Thyroid gland (tissue), 4 donors: ENCODE data around the gene ATP2A3. TPM values are rescaled to one million over a fixed set of nuclear protein-coding genes. Genes with fewer than 3 reads are reported as not detected.

Source experiments
- DNase-seq, 2 donors: peaks; one replicate each; pipeline ENCODE4 v3.0.0-alpha.2; 2019
- H3K27ac ChIP-seq, 3 donors: fragments of 200-600 bp; sonication (generic); 1 replicate in 2 of 3; 2 replicates in 1 of 3; pipeline ENCODE4 v1.5.1; 2016 to 2019; ENCODE audit warnings: mild to moderate bottlenecking in 1 of 3, moderate library complexity in 1 of 3
- H3K27me3 ChIP-seq: fragments of 200-600 bp; sonication (generic); one replicate; pipeline ENCODE4 v1.5.1; 2019
- H3K36me3 ChIP-seq, 2 donors: fragments of 200-600 bp; sonication (generic); one replicate each; pipeline ENCODE4 v1.5.1; 2016 to 2019
- H3K4me1 ChIP-seq, 2 donors: fragments of 200-600 bp; sonication (generic); one replicate each; pipeline ENCODE4 v1.5.1; 2017 to 2019
- H3K4me3 ChIP-seq, 3 donors: fragments of 200-600 bp; sonication (generic); replicated peaks in 1 of 3; 1 replicate in 2 of 3; 2 replicates in 1 of 3; pipeline ENCODE4 v1.5.1; 2016; ENCODE audit warnings: mild to moderate bottlenecking in 1 of 3
- H3K9me3 ChIP-seq: fragments of 200-600 bp; sonication (generic); one replicate; pipeline ENCODE4 v1.5.1; 2017
- CTCF ChIP-seq, 6 experiments: fragments of 200-600 bp in 3 of 6; fragments of 450-650 bp in 3 of 6; sonication (generic) in 3 of 6; IDR thresholded peaks; one replicate each; pipeline ENCODE4 v1.5.1; 2016 to 2019; ENCODE audit warnings: antibody characterized with exemption in 6 of 6, mild to moderate bottlenecking in 2 of 6, inconsistent platforms in 1 of 6, moderate library complexity in 1 of 6
- POLR2A ChIP-seq, 2 donors: fragments of 450-650 bp; IDR thresholded peaks; one replicate each; pipeline ENCODE4 v1.6.1; 2017; ENCODE audit warnings: antibody characterized with exemption in 2 of 2, mild to moderate bottlenecking in 2 of 2, moderate library complexity in 1 of 2
- WGBS, 2 donors: methylation state at CpG; one replicate each; pipeline ENCODE4 v1.1.5; 2017; 5-methylcytosine and 5-hydroxymethylcytosine counted together
- intact Hi-C: fragments of 100-400 bp; cut with DNase I; formaldehyde crosslinking; loops from one replicate; pipeline ENCODE4 v1.15.1; 2023
- total RNA-seq, 4 donors: library from RNA; depleted of rRNA; stranded (reverse); fragments of >200 nt; gene quantifications; one replicate each; pipeline ENCODE4 v1.2.3, GENCODE V29; 2016

The ATP2A3 gene
- total RNA-seq, 4 donors from 2014 or later, result 6.9 to 18.6 (median 9.1) TPM

GRCh38 chr17:3925684-3926485, 38.4 kb downstream of the ATP2A3 start:
- Histone ChIP-seq H3K36me3 (no peaks in the 10 kb centered on the region), H3K27me3 (no peaks in the 10 kb centered on the region), H3K9me3 (no peaks in the 10 kb centered on the region), H3K27ac (no peak overlapping the region), H3K4me1 (peaks cover 0 to 11% of the 10 kb centered on the region in 2 donors), H3K4me3 (no peak overlapping the region)
- no peak for TF ChIP-seq POLR2A (IDR thresholded peaks at IDR 0.05)
- TF ChIP-seq CTCF (IDR thresholded peaks at IDR 0.05), result no peak
- WGBS, 2 donors, result 94 to 98% methylated on average over 10 to 12 of the region's 17 CpGs
- intact Hi-C loops, result no loop called here
- no peak for DNase-seq

DNA sequence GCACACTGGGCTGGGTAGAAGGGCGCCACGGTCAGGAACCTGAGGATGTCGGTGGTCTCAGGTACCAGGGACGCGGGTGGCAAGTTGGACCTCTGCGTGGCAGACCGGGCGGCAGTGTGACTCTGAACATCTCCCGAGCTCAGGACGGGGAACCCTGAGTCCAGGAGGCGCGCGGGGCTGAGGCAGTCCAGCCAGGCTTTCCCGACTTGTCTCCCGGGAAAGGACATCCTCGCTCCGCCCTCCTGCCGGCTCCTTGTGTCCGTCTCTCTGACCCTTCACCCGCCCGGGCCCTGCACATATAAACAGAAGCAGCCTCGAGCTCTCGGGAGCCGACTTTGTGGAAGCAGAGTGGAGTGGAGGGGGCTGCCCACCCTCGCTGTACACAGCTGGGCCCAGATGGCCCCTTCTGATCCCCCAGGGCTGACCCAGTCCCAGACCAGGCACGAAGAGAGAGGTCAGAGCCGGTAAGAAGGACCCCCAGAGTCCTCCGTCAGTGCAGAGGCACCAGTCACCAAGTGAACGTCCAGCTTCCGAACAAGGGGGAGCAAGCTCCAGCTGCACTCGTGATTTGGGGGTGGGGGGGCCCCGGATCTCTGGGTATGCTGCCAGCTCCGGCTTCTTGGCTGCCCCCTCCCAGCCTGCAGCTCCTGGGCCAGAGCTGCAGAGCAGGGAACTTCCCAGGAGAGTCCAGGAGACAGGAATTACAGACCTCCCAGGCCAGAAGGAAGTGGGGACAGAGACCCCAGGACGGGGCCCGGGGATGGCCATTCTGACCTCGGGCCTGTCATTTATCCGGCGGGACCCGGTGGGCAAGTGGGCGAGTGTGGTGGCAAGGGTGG, 39.5 kb downstream of the ATP2A3 start:
- H3K36me3 ChIP-seq, result no peaks in the 10 kb centered on the region
- H3K27me3 ChIP-seq, result no peaks in the 10 kb centered on the region
- WGBS, 2 donors, result 90 to 92% methylated on average over 15 to 19 of the region's 40 CpGs
- no peak for DNase-seq
- intact Hi-C loops, result no loop called here
- H3K27ac ChIP-seq, result no peak overlapping the region
- TF ChIP-seq CTCF (IDR thresholded peaks at IDR 0.05) (no peak), POLR2A (IDR thresholded peaks at IDR 0.05) (no peak)
- peaks cover 0 to 11% of the 10 kb centered on the region in 2 donors for H3K4me1 ChIP-seq
- H3K9me3 ChIP-seq, result no peaks in the 10 kb centered on the region
- no peak overlapping the region for H3K4me3 ChIP-seq

DNA sequence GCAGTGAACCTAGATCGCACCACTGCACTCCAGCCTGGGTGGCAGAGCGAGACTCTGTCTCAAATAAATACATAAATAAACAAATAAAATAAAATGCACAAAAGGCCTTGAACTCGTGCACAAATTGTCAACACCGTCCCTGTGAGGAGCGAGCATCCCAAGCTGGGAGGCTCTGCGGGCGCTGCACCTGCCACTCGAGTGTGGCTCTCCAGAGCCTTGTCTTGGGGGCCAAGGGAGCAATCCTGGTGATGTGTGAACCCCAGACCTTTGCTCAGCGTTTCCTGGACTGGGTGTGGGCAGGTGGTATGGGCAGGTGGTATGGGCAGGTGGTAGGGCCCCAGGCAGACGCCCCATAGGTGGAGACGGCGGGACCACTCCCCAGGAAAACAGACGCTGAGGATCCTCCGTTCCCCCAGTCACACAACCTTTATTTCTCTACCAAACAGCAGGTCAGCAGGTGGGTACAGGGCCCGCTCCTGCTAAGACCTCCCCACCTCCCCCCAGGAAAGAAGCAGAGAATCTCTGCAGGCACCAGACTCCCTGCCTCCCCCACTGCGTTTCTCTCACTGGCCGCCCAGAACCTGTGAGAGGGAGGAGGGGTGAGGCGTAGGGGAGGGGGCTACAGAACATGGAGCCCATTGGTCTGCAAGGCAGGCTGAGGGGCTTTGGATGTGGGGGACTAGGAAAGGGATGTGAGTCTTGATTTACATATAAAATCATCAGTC, 40.6 kb downstream of the ATP2A3 start:
- H3K9me3 ChIP-seq, result no peaks in the 10 kb centered on the region
- no peak overlapping the region for H3K4me3 ChIP-seq
- 89% methylated on average over 15 to 16 of the region's 18 CpGs for WGBS, 2 donors
- H3K36me3 ChIP-seq, result no peaks in the 10 kb centered on the region
- intact Hi-C loops, result no loop called here
- DNase-seq, result no peak
- no peaks in the 10 kb centered on the region for H3K27me3 ChIP-seq
- TF ChIP-seq CTCF (IDR thresholded peaks at IDR 0.05), result no peak
- H3K27ac ChIP-seq, result no peak overlapping the region
- H3K4me1 ChIP-seq, result peaks cover 0 to 11% of the 10 kb centered on the region in 2 donors

DNA sequence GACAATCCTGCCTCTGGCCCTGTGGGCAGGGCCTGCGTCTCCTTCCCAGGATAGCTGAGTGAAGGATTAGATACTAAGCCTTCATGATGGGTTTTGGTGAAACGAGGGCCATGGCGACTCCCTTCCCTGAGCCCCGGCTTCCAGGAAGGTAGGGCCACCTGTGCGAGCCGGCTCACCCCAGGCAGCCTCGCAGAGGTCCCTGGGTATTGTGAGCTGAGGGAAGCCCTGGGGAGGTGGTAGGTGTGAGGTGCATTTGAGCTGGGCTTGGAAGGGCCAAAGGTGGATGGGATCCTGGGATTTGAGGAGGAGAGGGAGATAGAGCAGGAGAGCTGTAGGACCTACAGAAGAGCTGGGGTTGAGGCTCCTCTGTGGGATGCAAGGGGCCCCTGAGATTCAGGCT, 41.5 kb downstream of the ATP2A3 start:
- H3K9me3 ChIP-seq, result no peaks in the 10 kb centered on the region
- H3K4me3 ChIP-seq, result no peak overlapping the region
- H3K36me3 ChIP-seq, result no peaks in the 10 kb centered on the region
- H3K27me3 ChIP-seq, result no peaks in the 10 kb centered on the region
- peaks cover 0 to 9% of the 10 kb centered on the region in 2 donors for H3K4me1 ChIP-seq
- intact Hi-C loops, result no loop called here
- DNase-seq, result no peak
- 89 to 92% methylated on average over 1 to 7 of the region's 7 CpGs for WGBS, 2 donors
- no peak for TF ChIP-seq POLR2A (IDR thresholded peaks at IDR 0.05)
- TF ChIP-seq CTCF (IDR thresholded peaks at IDR 0.05), result no peak
- H3K27ac ChIP-seq, result no peak overlapping the region
